ENCODE data around the gene CFAP157. TPM values are rescaled to one million over a fixed set of nuclear protein-coding genes. Genes with fewer than 3 reads are reported as not detected.

The CFAP157 gene
- total and polyA plus RNA-seq, 2 donors (not counting 1 experiment from before 2014, with no cell fraction given), result under 0.01 TPM; not detected in 1

GRCh38 chr9:127729522-127730256 lies 22.9 kb downstream of the CFAP157 start:
- Histone ChIP-seq H3K9me3 (ENCODE audit: control insufficient read depth, insufficient read depth, low read depth, low read length) (no peaks in the 10 kb centered on the region), H3K4me1 (ENCODE audit: control insufficient read depth, extremely low read depth, insufficient read depth, low read length) (peaks cover 5% of the 10 kb centered on the region), H3K27me3 (ENCODE audit: control insufficient read depth, insufficient read depth, low read length) (no peaks in the 10 kb centered on the region), H3K4me3 (replicated peaks in 1 of 4; ENCODE audit: control extremely low read depth in 1 of 4, insufficient read depth in 1 of 4, low read depth in 3 of 4, low read length in 4 of 4) (no peak overlapping the region), H3K4me2 (ENCODE audit: extremely low read depth, insufficient read depth, low read length) (no peak overlapping the region), H2AFZ (ENCODE audit: low read length) (no peak overlapping the region), H3K36me3 (ENCODE audit: control insufficient read depth, insufficient read depth, low read length) (peaks cover 3% of the 10 kb centered on the region), H3K9ac (ENCODE audit: insufficient read depth, low read length) (no peak overlapping the region), H3K79me2 (ENCODE audit: control insufficient read depth, insufficient read depth, low read length) (no peaks in the 10 kb centered on the region), H4K20me1 (ENCODE audit: control insufficient read depth, extremely low read depth, insufficient read depth, low read length) (no peaks in the 10 kb centered on the region), H3K27ac (ENCODE audit: insufficient read depth, low read length) (no peak overlapping the region)
- no peak for TF ChIP-seq EZH2 (IDR thresholded peaks at IDR 0.05; ENCODE audit: low read length, missing control alignments)
- no peak for TF ChIP-seq CTCF (conservative IDR thresholded peaks at IDR 0.05 in 1 of 2, IDR thresholded peaks at IDR 0.05 in 1 of 2; ENCODE audit: low read depth in 1 of 2, low read length in 2 of 2)
- DNase-seq (ENCODE audit: low read depth in 2 of 2), result no peak

GRCh38 chr9:127730262-127730661 lies 23.5 kb downstream of the CFAP157 start:
- Histone ChIP-seq H3K36me3 (ENCODE audit: control insufficient read depth, insufficient read depth, low read length) (peaks cover 3% of the 10 kb centered on the region), H3K4me3 (replicated peaks in 1 of 4; ENCODE audit: control extremely low read depth in 1 of 4, insufficient read depth in 1 of 4, low read depth in 3 of 4, low read length in 4 of 4) (no peak overlapping the region), H3K27me3 (ENCODE audit: control insufficient read depth, insufficient read depth, low read length) (no peaks in the 10 kb centered on the region), H3K79me2 (ENCODE audit: control insufficient read depth, insufficient read depth, low read length) (no peaks in the 10 kb centered on the region), H3K27ac (ENCODE audit: insufficient read depth, low read length) (no peak overlapping the region), H3K9me3 (ENCODE audit: control insufficient read depth, insufficient read depth, low read depth, low read length) (no peaks in the 10 kb centered on the region), H3K9ac (ENCODE audit: insufficient read depth, low read length) (no peak overlapping the region), H4K20me1 (ENCODE audit: control insufficient read depth, extremely low read depth, insufficient read depth, low read length) (no peaks in the 10 kb centered on the region), H3K4me1 (ENCODE audit: control insufficient read depth, extremely low read depth, insufficient read depth, low read length) (peaks cover 5% of the 10 kb centered on the region), H2AFZ (ENCODE audit: low read length) (no peak overlapping the region), H3K4me2 (ENCODE audit: extremely low read depth, insufficient read depth, low read length) (no peak overlapping the region)
- TF ChIP-seq EZH2 (IDR thresholded peaks at IDR 0.05; ENCODE audit: low read length, missing control alignments) (no peak), CTCF (conservative IDR thresholded peaks at IDR 0.05 in 1 of 2, IDR thresholded peaks at IDR 0.05 in 1 of 2; ENCODE audit: low read depth in 1 of 2, low read length in 2 of 2) (no peak)
- no peak for DNase-seq (ENCODE audit: low read depth in 2 of 2)

GRCh38 chr9:127730799-127731410 lies 24.1 kb downstream of the CFAP157 start:
- Histone ChIP-seq H3K4me3 (replicated peaks in 1 of 4; ENCODE audit: control extremely low read depth in 1 of 4, insufficient read depth in 1 of 4, low read depth in 3 of 4, low read length in 4 of 4) (no peak overlapping the region), H3K36me3 (ENCODE audit: control insufficient read depth, insufficient read depth, low read length) (peaks cover 3% of the 10 kb centered on the region), H3K27me3 (ENCODE audit: control insufficient read depth, insufficient read depth, low read length) (no peaks in the 10 kb centered on the region), H3K27ac (ENCODE audit: insufficient read depth, low read length) (no peak overlapping the region), H3K9ac (ENCODE audit: insufficient read depth, low read length) (no peak overlapping the region), H3K9me3 (ENCODE audit: control insufficient read depth, insufficient read depth, low read depth, low read length) (no peaks in the 10 kb centered on the region), H2AFZ (ENCODE audit: low read length) (no peak overlapping the region), H3K4me2 (ENCODE audit: extremely low read depth, insufficient read depth, low read length) (no peak overlapping the region), H3K79me2 (ENCODE audit: control insufficient read depth, insufficient read depth, low read length) (no peaks in the 10 kb centered on the region), H3K4me1 (ENCODE audit: control insufficient read depth, extremely low read depth, insufficient read depth, low read length) (peaks cover 9% of the 10 kb centered on the region), H4K20me1 (ENCODE audit: control insufficient read depth, extremely low read depth, insufficient read depth, low read length) (no peaks in the 10 kb centered on the region)
- no peak for DNase-seq (ENCODE audit: low read depth in 2 of 2)
- TF ChIP-seq EZH2 (IDR thresholded peaks at IDR 0.05; ENCODE audit: low read length, missing control alignments) (no peak), CTCF (conservative IDR thresholded peaks at IDR 0.05 in 1 of 2, IDR thresholded peaks at IDR 0.05 in 1 of 2; ENCODE audit: low read depth in 1 of 2, low read length in 2 of 2) (no peak)

All from fibroblast of lung (primary cell).